Endothelial cell of umbilical vein (primary cell): Measurements from ENCODE around the gene ERMAP. TPM values are rescaled to one million over a fixed set of nuclear protein-coding genes. Genes with fewer than 3 reads are reported as not detected.
A peak's percentile ranks its signal among the peaks of the same experiment; 100 is the strongest.

Source experiments
- BruUV-seq: library from RNA; stranded (reverse); fragments of 400-500 nt; replicated peaks from 2 replicates; lab custom pipeline; 2021; lab: Mats Ljungman, UMichigan
- CTCF ChIA-PET: fragments of 300-600, 350-600 bp; sonication (Branson Sonifier 250); formaldehyde crosslinking; loops from one replicate; lab custom pipeline; 2021; ENCODE audit warnings: antibody characterized with exemption, inconsistent platforms; lab: Charles Lee
- POLR2A ChIA-PET: fragments of 300-600, 350-600 bp; sonication (Branson Sonifier 250); formaldehyde crosslinking; loops from one replicate; lab custom pipeline; 2021; ENCODE audit warnings: antibody characterized with exemption, inconsistent platforms; lab: Charles Lee
- DNase-seq: peaks from one replicate; pipeline ENCODE4 v3.0.0-alpha.2; 2011; ENCODE audit warnings: low read depth, low spot score
- FAIRE-seq: peaks from 2 replicates; lab custom pipeline; 2011; peaks lifted over from hg19 to GRCh38; lab: Jason Lieb, UNC
- H2AFZ ChIP-seq: 2 replicates; pipeline ENCODE4 v1.6.0; 2012; ENCODE audit warnings: low read depth, low read length, control low read depth, inconsistent platforms
- H3K27ac ChIP-seq: 2 replicates; pipeline ENCODE4 v1.5.1; 2011; ENCODE audit warnings: low read depth, mild to moderate bottlenecking, control low read depth, low read length, moderate library complexity; ENCODE audit not compliant: insufficient read depth
- H3K27me3 ChIP-seq, 2 experiments: 2 replicates each; pipeline versions ENCODE4 v1.6.0 to v1.6.1; 2011; ENCODE audit warnings: low read length in 2 of 2, mixed read lengths in 1 of 2; ENCODE audit not compliant: control insufficient read depth in 2 of 2, insufficient read depth in 2 of 2
- H3K36me3 ChIP-seq, 2 experiments: 2 replicates in 1 of 2; 3 replicates in 1 of 2; pipeline ENCODE4 v1.5.1; 2011; ENCODE audit warnings: low read length in 2 of 2, mild to moderate bottlenecking in 1 of 2, moderate library complexity in 1 of 2; ENCODE audit not compliant: control insufficient read depth in 2 of 2, insufficient read depth in 2 of 2; ENCODE audit errors: extremely low read depth in 1 of 2
- H3K4me1 ChIP-seq: 3 replicates; pipeline ENCODE4 v1.5.1; 2011; ENCODE audit warnings: mild to moderate bottlenecking, low read length; ENCODE audit not compliant: control insufficient read depth, insufficient read depth; ENCODE audit errors: extremely low read depth
- H3K4me2 ChIP-seq: 2 replicates; pipeline ENCODE4 v1.6.1; 2011; ENCODE audit warnings: low read length, control low read depth, mixed read lengths; ENCODE audit not compliant: insufficient read depth
- H3K4me3 ChIP-seq, 3 experiments: fragments of 200-600 bp in 1 of 3; sonication (generic), shearing (Covaris generic) in 1 of 3; replicated peaks in 1 of 3; 2 replicates each; pipeline ENCODE4 v1.5.1; 2011 to 2016; ENCODE audit warnings: control low read depth in 3 of 3, low read length in 3 of 3, mild to moderate bottlenecking in 2 of 3, inconsistent platforms in 1 of 3, low read depth in 1 of 3, moderate library complexity in 1 of 3; ENCODE audit not compliant: insufficient read depth in 1 of 3
- H3K79me2 ChIP-seq: 2 replicates; pipeline ENCODE4 v1.6.0; 2012; ENCODE audit warnings: low read length, inconsistent platforms; ENCODE audit not compliant: control insufficient read depth, insufficient read depth
- H3K9ac ChIP-seq: replicated peaks from 2 replicates; pipeline ENCODE3; 2011; ENCODE audit warnings: low read length, control low read depth; ENCODE audit not compliant: insufficient read depth; ENCODE audit errors: extremely low read depth
- H3K9me1 ChIP-seq: replicated peaks from 3 replicates; pipeline ENCODE4 v1.6.0; 2011; ENCODE audit warnings: mild to moderate bottlenecking, low read length; ENCODE audit not compliant: control insufficient read depth, insufficient read depth; ENCODE audit errors: extremely low read depth
- H3K9me3 ChIP-seq: replicated peaks from 2 replicates; pipeline ENCODE4 v1.5.1; 2012; ENCODE audit warnings: low read length, inconsistent platforms; ENCODE audit not compliant: control insufficient read depth, insufficient read depth
- H4K20me1 ChIP-seq: replicated peaks from 2 replicates; pipeline ENCODE3; 2011; ENCODE audit warnings: mild to moderate bottlenecking, low read length; ENCODE audit not compliant: control insufficient read depth, insufficient read depth; ENCODE audit errors: extremely low read depth
- CTCF ChIP-seq, 2 donors: IDR thresholded peaks; 1 replicate in 1 of 2; 2 replicates in 1 of 2; pipeline ENCODE4 v1.5.1; 2011; ENCODE audit warnings: low read length in 2 of 2, mild to moderate bottlenecking in 2 of 2, moderate library complexity in 2 of 2, control low read depth in 1 of 2, inconsistent platforms in 1 of 2, low read depth in 1 of 2; ENCODE audit not compliant: insufficient read depth in 1 of 2; ENCODE audit errors: extremely low read depth in 1 of 2
- GATA2 ChIP-seq: IDR thresholded peaks from 2 replicates; pipeline ENCODE4 v1.7.0; 2011; ENCODE audit warnings: low read depth, mild to moderate bottlenecking, moderate library complexity, mixed read lengths, low read length; ENCODE audit not compliant: insufficient read length, insufficient read depth
- JUN ChIP-seq: IDR thresholded peaks from 2 replicates; pipeline ENCODE4 v1.6.1; 2011; ENCODE audit warnings: borderline replicate concordance, low read depth; ENCODE audit not compliant: insufficient read length, insufficient read depth
- MYC ChIP-seq: IDR thresholded peaks from one replicate; pipeline ENCODE4 v1.6.1; 2011; ENCODE audit warnings: mild to moderate bottlenecking, low read depth, low read length
- POLR2A ChIP-seq: IDR thresholded peaks from 2 replicates; pipeline ENCODE4 v1.6.1; 2012; ENCODE audit warnings: low read depth, mild to moderate bottlenecking, control low read depth, low read length
- POLR2AphosphoS5 ChIP-seq: IDR thresholded peaks from 2 replicates; pipeline ENCODE4 v1.6.1; 2012; ENCODE audit warnings: low read depth, mild to moderate bottlenecking, control low read depth, low read length, moderate library complexity; ENCODE audit not compliant: insufficient read depth
- dilution Hi-C: fragments of 300-500 bp; cut with MboI; formaldehyde crosslinking; loops from one replicate; pipeline ENCODE4 v1.15.0; 2019; ENCODE audit warnings: low sequenced_read_pairs; ENCODE audit not compliant: extremely low pct_ligation_motif_present
- intact Hi-C: fragments of 100-400 bp; cut with micrococcal nuclease; formaldehyde crosslinking; loops from one replicate; pipeline ENCODE4 v1.10.0; 2022
- polyA plus RNA-seq, 4 experiments: library from polyadenylated mRNA; depleted of rRNA in 3 of 4; stranded (reverse) in 3 of 4; unstranded in 1 of 4; fragments of >200 nt; gene quantifications; 2 replicates each; pipeline versions ENCODE4 v1.2.1 to v1.2.3, GENCODE V29; 2011 to 2012; ENCODE audit warnings: missing spikeins in 1 of 4
- total RNA-seq: library from RNA; stranded (reverse); gene quantifications from 2 replicates; pipeline ENCODE4 v1.2.3, GENCODE V29; 2021

The ERMAP gene
- total and polyA plus RNA-seq, 2 donors (not counting 3 experiments of a cell fraction or from before 2014, with no cell fraction given): 7.8 to 8.6 TPM

GRCh38 chr1:42845866-42846256 is 28.9 kb downstream of the ERMAP start:
- TF ChIP-seq JUN: no peak
- TF ChIP-seq MYC: no peak
- no peak for TF ChIP-seq GATA2
- no peak for TF ChIP-seq POLR2AphosphoS5
- TF ChIP-seq POLR2A: no peak
- no peak for TF ChIP-seq CTCF (IDR thresholded peaks at IDR 0.05; ENCODE audit: extremely low read depth in 1 of 2, insufficient read depth in 1 of 2, low read depth in 1 of 2, low read length in 2 of 2)
- dilution Hi-C loops: no loop called here
- no peaks in the 10 kb centered on the region for H3K9me1 ChIP-seq
- peak overlapping the region; percentile 44 to 84 (median 72) for H3K4me3 ChIP-seq
- no peak overlapping the region for H3K27ac ChIP-seq
- no peak for DNase-seq
- H3K4me2 ChIP-seq: peak overlapping the region; percentile 84
- no peaks in the 10 kb centered on the region for H3K27me3 ChIP-seq
- H3K36me3 ChIP-seq: peaks cover 0 to 7% of the 10 kb centered on the region in 2 experiments
- H3K79me2 ChIP-seq: peaks cover 5% of the 10 kb centered on the region
- intact Hi-C loops: loop anchor here (2.0 kb wide), 1 partner anchor 29 kb away; the partner anchor contains the start of genes ERMAP and SVBP
- TSS peak; percentile 86 for BruUV-seq
- no peaks in the 10 kb centered on the region for H3K9me3 ChIP-seq
- POLR2A ChIA-PET: interaction anchor here (0.8 to 1.9 kb wide), 2 partner anchors 28 to 79 kb away, joined by 5 to 6 read pairs; partner anchors contain the start of genes C1orf50, P3H1 and SVBP
- H2AFZ ChIP-seq: peak overlapping the region; percentile 92
- H4K20me1 ChIP-seq: no peaks in the 10 kb centered on the region
- peak overlapping the region; percentile 39 for H3K9ac ChIP-seq
- FAIRE-seq: no peak
- peaks cover 12% of the 10 kb centered on the region for H3K4me1 ChIP-seq
- CTCF ChIA-PET: interaction anchor here (0.6 to 2.5 kb wide), 23 partner anchors 8 to 501 kb away, joined by 3 to 21 read pairs (median 5); partner anchors contain the start of genes C1orf50, ERMAP, P3H1 and SVBP
